LNCaP clone FGC (cell line): ENCODE results near the gene LONRF3.
"Not testable (repeated sequence)": the region's sequence is repeated elsewhere in the genome, so short reads cannot be mapped to it uniquely, and the experiment has no call there.

Experiments
- DNase-seq: peaks from one replicate; pipeline ENCODE4 v3.0.0-alpha.2; 2011; ENCODE audit warnings: low read depth
- H3K4me3 ChIP-seq: 2 replicates; pipeline ENCODE4 v1.5.1; 2011; ENCODE audit warnings: mild to moderate bottlenecking, low read depth, low read length, control low read depth
- CTCF ChIP-seq: IDR thresholded peaks from 2 replicates; pipeline ENCODE4 v1.5.1; 2012; ENCODE audit warnings: mild to moderate bottlenecking; ENCODE audit not compliant: control insufficient read depth, insufficient read depth; ENCODE audit errors: extremely low read depth

The LONRF3 gene

GRCh38 chrX:119015407-119016237 lies 41.2 kb downstream of the LONRF3 start:
- DNase-seq = no peak
- TF ChIP-seq CTCF = no peak
- no peak overlapping the region for H3K4me3 ChIP-seq

GRCh38 chrX:119017077-119017476 lies 42.7 kb downstream of the LONRF3 start:
- no peak for TF ChIP-seq CTCF
- H3K4me3 ChIP-seq = no peak overlapping the region
- DNase-seq = no peak

GRCh38 chrX:119025900-119026299 lies 51.5 kb downstream of the LONRF3 start:
- DNase-seq = no peak
- TF ChIP-seq CTCF = no peak
- no peak overlapping the region for H3K4me3 ChIP-seq

GRCh38 chrX:119026344-119026743 lies 51.9 kb downstream of the LONRF3 start:
- not testable (repeated sequence) for H3K4me3 ChIP-seq, DNase-seq

- H3K4me3 ChIP-seq, DNase-seq: not testable (repeated sequence)
Measured at GRCh38 chrX:119027960-119028732, 53.7 kb downstream of the LONRF3 start.

GRCh38 chrX:119028733-119029330 lies 54.4 kb downstream of the LONRF3 start:
- no peak overlapping the region for H3K4me3 ChIP-seq
- no peak for TF ChIP-seq CTCF
- DNase-seq = no peak

- not testable (repeated sequence) for DNase-seq, H3K4me3 ChIP-seq
Measured at GRCh38 chrX:119029656-119030055, 55.2 kb downstream of the LONRF3 start.

GRCh38 chrX:119030990-119031389 lies 56.6 kb downstream of the LONRF3 start:
- no peak overlapping the region for H3K4me3 ChIP-seq
- TF ChIP-seq CTCF = no peak
- no peak for DNase-seq
